SKM-1 treated with dmso at 0.1 percent for 144 hours (cell line): ENCODE measurements around the gene ANKRD44.

Experiments
- DNase-seq: peaks from one replicate; lab custom pipeline; 2025; ENCODE audit not compliant: unreplicated experiment; lab: John Stamatoyannopoulos, UW

ANKRD44 gene

GRCh38 chr2:197152451-197153228 is 157.9 kb downstream of the ANKRD44 start:
- peak; percentile 95 for DNase-seq

DNA sequence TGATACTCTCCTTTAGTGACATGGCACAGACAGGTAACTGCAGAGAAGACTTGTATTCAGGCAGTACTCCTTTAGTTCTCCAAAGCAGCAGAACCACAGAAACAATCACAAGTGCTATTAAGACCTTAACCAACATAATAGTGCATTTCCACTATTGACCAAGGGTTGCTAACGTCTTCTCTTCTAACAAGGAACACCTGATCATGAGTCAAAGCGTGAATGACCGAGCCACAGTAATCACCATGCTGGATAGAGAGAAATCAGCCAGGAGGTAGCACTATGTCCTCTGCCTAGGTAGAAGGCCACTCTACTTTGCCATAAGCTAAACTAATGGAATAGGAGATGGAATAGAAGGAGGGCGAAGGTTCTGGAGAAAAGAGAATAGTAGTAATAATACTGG is 161.0 kb downstream of the ANKRD44 start:
- no peak for DNase-seq

GRCh38 chr2:197148401-197148800 is 162.2 kb downstream of the ANKRD44 start:
- no peak for DNase-seq

DNA sequence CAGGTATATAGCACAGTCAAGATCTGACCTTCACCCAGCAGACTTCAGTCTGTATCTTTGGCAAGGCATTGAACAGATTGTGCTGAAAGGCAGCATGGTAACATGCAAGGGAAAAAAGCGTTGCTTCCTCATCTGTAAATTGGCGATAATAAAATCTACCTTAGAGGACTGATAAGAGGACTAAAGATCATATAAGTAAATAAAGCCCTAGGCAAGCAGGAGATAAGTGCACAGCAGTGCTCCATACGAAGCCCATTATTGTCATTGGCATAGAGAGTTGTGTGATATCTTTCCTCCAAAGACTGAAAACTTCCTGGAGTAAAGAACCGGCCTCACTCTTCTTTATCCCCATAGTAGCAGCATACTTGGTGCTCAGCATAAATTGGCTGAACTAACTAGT is 162.6 kb downstream of the ANKRD44 start:
- DNase-seq = no peak

GRCh38 chr2:197146995-197147394 is 163.6 kb downstream of the ANKRD44 start:
- DNase-seq = no peak

GRCh38 chr2:197145471-197146056 is 165.0 kb downstream of the ANKRD44 start:
- peak; percentile 99 for DNase-seq

DNA sequence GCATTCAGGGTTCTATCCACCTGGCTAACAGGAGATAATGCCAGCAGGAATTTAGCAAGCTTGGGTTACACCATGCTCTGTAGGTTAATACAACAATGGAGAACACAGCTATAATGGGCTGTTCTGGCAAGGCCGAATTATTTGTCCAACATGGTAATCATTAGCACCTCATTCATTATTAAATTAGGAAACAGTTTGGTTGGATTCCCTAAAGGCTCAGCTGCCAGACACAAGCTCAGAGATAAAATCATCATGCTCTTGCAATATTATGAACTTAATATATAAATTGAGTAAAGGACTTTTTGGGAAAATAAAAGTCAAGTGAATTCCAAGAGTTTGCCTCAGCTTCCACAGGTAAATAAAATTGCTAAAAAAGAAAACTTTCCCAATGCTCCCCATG is 166.4 kb downstream of the ANKRD44 start:
- no peak for DNase-seq

GRCh38 chr2:197141702-197142473 is 168.7 kb downstream of the ANKRD44 start:
- DNase-seq = no peak

- no peak for DNase-seq
Observed at GRCh38 chr2:197140045-197140444, 170.5 kb downstream of the ANKRD44 start.

DNA sequence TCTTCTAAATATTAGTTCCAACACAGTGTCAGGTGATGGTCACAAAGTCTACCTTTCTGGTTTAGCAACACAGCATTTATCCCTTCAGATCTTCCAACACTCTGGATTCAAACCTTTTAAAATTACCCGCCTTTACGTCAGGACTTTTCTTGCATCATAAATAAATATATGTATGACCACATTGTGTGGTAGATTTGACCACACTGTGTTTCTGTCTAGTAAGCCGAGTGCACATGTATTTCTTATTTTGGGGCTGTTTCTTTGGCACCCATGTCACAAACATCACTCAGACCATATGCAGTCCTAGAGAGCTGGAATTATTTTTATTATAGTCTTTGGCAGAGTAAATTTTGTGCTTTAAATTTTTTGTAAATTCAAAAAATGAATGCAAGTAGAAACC is 172.1 kb downstream of the ANKRD44 start:
- DNase-seq = no peak

- peak; percentile 48 for DNase-seq
Observed at GRCh38 chr2:197137826-197138477, 172.6 kb downstream of the ANKRD44 start.

GRCh38 chr2:197137231-197137630 is 173.3 kb downstream of the ANKRD44 start:
- DNase-seq = no peak

GRCh38 chr2:197136452-197136851 is 174.1 kb downstream of the ANKRD44 start:
- no peak for DNase-seq

- DNase-seq = no peak
Observed at GRCh38 chr2:197135806-197136205, 174.8 kb downstream of the ANKRD44 start.

DNA sequence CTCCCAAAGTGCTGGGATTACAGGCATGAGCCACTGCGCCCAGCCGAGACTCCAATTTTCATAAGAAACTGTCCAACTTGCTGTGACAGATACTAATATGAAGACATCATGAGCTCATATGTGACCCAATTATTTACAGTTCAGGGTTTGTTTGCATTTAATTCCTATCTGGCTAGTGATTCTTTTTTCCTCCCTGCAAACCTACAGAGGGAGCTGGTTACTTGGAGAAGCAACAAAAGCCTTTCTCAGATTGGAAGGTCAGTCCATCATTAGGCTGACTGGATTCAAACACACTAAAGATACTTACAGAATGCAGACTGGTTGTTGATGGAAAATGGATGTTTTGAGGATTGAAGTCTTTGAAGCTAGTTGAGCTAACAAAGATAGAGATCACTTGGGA is 176.4 kb downstream of the ANKRD44 start:
- no peak for DNase-seq

GRCh38 chr2:197131558-197131855 is 179.1 kb downstream of the ANKRD44 start:
- DNase-seq = no peak

DNA sequence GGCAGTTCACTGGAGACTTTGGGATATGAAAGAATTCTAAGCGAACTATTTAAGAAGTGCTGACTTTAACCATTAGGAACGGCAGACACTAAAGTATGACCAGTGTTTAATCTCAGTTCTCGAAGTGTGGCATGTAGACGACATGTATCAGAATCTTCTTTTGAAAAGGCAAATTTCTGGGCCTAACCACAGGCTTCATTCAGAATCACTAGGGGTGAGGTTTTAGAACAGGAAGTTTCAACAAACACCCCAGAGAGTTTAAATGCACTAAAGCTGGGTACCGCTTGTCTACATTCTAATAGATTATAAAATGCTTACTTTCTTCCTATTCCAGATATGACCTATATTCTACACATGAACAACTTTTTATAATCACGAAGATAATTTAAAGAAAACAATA is 180.3 kb downstream of the ANKRD44 start:
- DNase-seq = no peak

DNA sequence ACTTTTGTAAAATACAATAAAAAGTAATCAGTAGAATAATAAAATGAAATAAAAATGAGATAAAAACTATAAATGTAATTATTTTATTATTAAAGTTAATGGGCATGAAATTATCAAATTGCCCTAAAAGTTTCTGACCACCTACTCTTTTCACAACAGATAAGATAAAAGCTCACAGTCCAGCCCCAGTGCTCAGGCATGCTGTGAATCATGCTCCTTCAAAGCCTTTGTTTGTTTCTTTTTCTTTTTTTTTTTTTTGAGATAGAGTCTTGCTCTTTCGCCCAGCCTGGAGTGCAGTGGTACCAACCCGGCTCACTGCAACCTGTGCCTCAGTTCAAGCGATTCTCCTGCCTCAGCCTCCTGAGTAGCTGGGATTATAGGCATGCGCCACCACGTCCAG is 181.7 kb downstream of the ANKRD44 start:
- DNase-seq = no peak

GRCh38 chr2:197128126-197128525 is 182.5 kb downstream of the ANKRD44 start:
- DNase-seq = no peak

DNA sequence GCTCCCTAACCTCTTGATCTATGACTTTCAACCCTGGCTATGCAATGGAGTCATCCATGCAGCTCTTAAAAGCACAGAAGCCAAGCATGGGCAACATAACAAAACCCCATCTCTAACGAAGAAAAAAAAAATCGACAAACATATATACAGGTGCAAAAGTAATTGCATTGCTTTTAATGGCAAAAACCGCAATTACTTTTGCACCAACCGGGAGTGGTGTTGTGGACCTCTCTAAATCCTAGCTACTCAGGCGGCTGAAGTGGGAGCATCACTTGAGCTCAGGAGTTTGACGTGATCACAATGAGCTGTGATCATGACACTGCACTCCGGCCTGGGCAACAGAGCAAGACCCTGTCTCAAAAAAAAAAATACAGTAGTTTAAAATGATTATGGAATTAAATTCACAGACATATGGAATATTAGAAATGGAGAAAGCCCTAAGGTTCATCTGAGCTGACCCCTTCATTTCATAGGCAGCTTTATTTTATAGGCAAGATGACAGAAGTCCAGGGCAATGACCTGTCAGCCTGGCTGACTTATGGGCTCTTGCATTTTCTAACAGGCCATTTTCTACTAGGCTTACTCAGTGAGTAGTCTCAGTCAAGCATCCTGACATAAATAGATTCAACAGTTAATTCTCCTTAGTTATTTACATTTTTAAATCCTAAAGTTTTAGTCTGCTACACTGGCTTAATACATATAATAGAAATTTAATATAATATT is 183.8 kb downstream of the ANKRD44 start:
- no peak for DNase-seq
